ENCODE data around the gene EIF4G2.

DNA sequence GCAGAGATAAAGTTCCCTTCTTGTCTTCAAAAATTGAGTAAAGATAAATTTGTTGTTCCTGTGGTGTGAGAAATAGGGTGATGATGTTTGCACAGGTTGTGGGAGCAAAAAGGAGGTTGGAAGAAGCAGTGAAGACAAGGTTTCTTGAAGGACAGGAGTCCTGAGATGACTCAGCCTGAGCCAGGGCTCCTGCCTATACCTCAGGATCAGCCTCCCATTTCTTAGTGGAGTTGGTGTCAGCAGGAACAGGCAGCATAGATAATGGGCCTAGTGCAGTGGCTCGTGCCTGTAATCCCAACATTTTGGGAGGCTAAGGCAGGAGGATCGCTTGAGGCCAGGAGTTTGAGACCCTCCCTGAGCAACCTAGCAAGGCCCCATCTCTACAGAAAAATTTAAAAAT is 28.7 kb downstream of the EIF4G2 start:
- TF ChIP-seq, protein P1, sequence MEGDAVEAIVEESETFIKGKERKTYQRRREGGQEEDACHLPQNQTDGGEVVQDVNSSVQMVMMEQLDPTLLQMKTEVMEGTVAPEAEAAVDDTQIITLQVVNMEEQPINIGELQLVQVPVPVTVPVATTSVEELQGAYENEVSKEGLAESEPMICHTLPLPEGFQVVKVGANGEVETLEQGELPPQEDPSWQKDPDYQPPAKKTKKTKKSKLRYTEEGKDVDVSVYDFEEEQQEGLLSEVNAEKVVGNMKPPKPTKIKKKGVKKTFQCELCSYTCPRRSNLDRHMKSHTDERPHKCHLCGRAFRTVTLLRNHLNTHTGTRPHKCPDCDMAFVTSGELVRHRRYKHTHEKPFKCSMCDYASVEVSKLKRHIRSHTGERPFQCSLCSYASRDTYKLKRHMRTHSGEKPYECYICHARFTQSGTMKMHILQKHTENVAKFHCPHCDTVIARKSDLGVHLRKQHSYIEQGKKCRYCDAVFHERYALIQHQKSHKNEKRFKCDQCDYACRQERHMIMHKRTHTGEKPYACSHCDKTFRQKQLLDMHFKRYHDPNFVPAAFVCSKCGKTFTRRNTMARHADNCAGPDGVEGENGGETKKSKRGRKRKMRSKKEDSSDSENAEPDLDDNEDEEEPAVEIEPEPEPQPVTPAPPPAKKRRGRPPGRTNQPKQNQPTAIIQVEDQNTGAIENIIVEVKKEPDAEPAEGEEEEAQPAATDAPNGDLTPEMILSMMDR (IDR thresholded peaks at IDR 0.05; ENCODE audit: low read length): no peak
- TF ChIP-seq EZH2 (IDR thresholded peaks at IDR 0.05; ENCODE audit: borderline replicate concordance, low read length): no peak

Data from OCI-LY1 (cell line).